ENCODE data around the gene TTC9C.
"Not testable (repeated sequence)": the region's sequence is repeated elsewhere in the genome, so short reads cannot be mapped to it uniquely, and the experiment has no call there.

- TF ChIP-seq CTCF, POLR2A (IDR thresholded peaks at IDR 0.05): not testable (repeated sequence)
Measured at GRCh38 chr11:62730076-62730475, 1.8 kb downstream of the TTC9C start.
